Breast epithelium (tissue), 3 donors: Measurements from ENCODE around the gene HOXC10.

Experiments
- CTCF ChIP-seq, 3 donors: fragments of 450-650 bp; IDR thresholded peaks; one replicate each; pipeline ENCODE4 v1.5.1; 2016 to 2017; ENCODE audit warnings: antibody characterized with exemption in 3 of 3, mild to moderate bottlenecking in 3 of 3, moderate library complexity in 3 of 3
- POLR2A ChIP-seq: fragments of 450-650 bp; IDR thresholded peaks from one replicate; pipeline ENCODE4 v1.6.1; 2016; ENCODE audit warnings: antibody characterized with exemption, mild to moderate bottlenecking, moderate library complexity
- POLR2AphosphoS5 ChIP-seq, 3 donors: sonication (generic); formaldehyde crosslinking; IDR thresholded peaks; one replicate each; pipeline ENCODE4 v1.6.1; 2017; ENCODE audit warnings: antibody characterized with exemption in 3 of 3

GRCh38 chr12:53961025-53961761 lies 23.8 kb upstream of the HOXC10 start:
- TF ChIP-seq POLR2AphosphoS5 (IDR thresholded peaks at IDR 0.05) (no peak), CTCF (IDR thresholded peaks at IDR 0.05) (no peak), POLR2A (no peak)
